GM19351 (cell line): Measurements from ENCODE around the gene CMSS1.
A peak's percentile ranks its signal among the peaks of the same experiment; 100 is the strongest.

Source experiments
- ATAC-seq: cut with Tn5 transposase; IDR thresholded peaks from one replicate; pipeline ENCODE4 v1.9.1; 2021; ENCODE audit warnings: mild to moderate bottlenecking, moderate library complexity; ENCODE audit not compliant: unreplicated experiment

The CMSS1 gene

DNA sequence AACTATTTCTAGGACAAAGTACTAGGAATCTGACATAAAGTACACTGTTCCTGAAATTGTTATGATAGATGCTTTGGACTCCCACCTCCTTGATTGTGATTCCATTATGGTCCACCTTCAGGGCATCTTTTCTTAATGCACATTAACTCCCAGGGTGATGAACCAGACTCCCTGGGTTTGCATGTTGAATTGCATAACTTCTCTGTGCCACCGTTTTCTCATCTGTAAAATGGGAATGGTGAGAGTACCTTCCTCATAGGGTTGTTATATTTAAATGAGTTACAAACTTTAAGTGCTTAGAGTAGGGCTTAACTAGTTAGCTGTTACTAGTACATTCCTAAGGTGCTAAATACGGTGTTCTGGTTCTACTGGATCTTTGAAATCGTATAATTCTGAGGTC is 81.9 kb downstream of the CMSS1 start:
- no peak for ATAC-seq

DNA sequence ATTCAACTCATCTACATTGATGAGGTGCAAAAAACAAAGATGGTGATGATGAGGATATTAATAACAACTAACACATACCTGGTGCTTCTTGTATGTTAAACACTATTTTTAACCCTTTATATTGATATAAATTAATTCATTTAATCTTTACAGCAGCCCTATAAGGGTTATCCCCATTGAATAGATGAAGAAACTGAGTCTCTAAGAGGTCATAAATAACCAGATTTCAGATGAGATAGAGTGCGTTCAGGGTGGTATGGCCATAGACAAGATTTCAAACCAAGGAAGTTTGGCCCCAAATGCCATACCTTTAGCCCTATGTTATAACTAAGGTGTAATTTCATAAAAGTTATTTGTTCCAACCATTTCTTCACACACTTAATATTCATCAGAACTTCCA is 82.6 kb downstream of the CMSS1 start:
- ATAC-seq: no peak

DNA sequence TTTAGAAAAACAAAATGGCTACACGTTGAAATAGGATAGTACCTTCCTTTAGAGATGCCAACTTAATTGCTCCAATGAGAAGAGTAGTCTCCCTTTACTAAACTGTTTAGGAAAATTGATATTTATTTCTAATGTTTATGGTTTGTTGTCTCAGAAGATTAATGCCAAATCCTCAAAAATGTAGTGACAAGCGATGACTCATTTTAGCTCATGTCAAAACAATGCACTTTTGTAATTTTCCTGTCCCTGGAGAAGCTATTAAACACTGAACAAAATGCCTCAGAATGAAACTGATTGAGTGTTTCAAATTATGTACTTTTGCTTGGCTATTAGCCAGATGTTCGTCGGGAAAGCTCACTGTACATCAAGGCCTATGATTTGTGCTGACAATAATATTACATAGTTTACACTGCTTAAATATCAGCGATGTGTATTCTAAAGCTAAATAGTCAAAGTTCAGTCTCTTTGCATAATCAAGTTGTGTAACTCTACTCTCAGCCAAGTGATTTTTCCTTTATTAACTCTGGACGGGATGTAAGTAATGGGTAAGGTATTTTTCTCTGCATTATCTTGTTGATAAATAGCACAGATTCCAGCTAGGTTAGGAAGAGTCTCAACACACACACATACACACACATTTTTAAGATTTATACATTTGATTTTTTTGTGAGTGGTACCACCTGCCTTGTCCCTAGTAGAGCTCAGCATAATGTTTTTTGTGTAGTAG is 83.7 kb downstream of the CMSS1 start:
- no peak for ATAC-seq

DNA sequence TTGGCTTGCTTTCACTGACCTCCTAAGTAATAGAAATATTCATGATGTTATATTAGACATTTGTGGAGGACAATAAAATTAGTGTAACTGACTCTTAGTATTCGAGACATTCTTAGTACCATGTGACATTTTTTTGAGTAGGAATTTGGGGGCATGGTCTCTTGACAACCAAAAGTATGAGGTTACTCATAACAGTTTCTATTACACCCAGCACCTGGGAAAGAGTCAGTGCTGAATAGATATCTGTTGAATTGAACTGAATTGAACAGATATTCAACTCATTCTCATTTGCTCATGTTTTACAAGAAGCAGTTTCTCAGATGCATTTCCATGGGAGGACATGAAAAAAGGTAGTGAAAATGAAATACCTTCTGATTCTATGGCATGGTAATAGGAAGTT is 84.4 kb downstream of the CMSS1 start:
- no peak for ATAC-seq

DNA sequence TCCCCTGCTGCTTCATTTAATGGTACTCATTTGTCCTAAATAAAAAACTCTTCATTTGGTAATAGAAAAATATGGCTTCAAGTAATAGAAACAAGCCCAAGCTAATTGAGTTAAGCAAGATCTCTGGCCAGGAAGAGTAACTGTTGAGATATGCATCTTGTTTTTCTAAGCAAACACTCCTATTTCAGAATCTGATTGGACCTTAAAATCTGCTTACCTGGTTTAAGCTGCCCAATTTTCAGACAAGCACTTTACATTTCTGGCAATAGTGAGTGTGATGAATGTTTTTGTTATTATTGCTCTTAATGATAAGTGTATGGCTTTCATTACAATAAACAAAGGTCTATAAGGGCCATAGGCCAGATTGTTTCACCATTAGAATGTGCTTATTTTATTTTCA is 86.2 kb downstream of the CMSS1 start:
- ATAC-seq: no peak

DNA sequence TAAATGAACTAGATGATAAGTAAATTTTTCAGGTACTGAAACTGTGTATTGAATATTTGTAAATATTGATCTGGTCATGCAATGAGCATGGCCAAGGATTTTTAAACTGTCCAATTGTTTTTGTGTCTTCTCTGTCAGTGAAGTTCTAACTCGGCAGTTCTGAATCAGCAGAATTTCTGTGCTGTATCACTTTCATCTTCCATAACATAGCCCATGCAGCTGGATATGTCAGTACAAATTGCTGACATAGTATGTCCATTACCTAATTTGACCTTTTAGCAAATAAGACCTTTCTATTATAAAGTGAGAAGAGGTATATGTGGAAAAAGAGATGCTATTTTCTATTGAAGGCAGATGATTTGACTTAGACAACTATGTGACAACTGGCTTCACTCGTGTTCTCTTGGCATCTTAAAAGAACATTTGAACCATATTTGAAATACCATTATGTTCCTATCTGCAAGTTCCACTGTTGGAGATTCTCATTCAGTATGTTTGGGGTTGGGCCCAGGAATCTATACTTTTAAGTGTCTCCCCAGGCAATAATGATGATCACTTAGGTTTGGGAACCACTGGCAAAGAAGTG is 90.4 kb downstream of the CMSS1 start:
- no peak for ATAC-seq

DNA sequence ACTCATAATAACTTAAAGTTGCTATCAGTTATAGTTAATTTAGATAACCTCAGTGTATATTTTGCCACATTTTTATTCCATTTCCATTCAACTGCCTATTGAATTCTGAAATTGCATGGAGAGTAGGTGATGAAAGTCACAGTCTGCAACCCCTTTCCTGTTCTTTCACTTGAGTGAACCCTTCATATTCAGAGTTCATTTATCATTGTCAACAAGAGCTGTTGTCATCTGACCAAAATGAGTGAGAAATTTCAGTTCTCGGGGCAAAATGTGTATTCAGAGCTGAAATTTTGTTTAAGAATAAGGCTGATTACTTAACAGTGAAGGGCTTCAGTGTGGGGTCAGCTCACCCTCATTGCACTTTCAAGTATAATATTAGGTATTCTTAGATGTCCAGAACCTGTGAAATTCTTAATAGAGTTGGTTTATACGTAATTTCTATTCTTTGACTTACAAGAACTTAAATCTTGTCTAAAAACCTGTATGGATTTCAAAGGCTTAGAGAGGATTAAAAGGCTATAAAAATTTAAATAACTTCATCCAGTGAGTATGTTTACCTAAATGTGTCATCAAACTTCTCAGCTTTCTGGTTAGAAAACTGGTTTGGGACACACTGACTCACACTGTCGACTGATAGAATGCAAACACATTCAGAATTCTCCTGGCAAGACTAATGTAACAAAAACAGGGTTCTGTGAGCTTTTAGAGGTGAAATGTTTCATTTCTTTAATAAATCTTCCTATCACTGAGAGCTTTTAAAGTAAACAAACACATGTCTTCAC is 92.2 kb downstream of the CMSS1 start:
- no peak for ATAC-seq

DNA sequence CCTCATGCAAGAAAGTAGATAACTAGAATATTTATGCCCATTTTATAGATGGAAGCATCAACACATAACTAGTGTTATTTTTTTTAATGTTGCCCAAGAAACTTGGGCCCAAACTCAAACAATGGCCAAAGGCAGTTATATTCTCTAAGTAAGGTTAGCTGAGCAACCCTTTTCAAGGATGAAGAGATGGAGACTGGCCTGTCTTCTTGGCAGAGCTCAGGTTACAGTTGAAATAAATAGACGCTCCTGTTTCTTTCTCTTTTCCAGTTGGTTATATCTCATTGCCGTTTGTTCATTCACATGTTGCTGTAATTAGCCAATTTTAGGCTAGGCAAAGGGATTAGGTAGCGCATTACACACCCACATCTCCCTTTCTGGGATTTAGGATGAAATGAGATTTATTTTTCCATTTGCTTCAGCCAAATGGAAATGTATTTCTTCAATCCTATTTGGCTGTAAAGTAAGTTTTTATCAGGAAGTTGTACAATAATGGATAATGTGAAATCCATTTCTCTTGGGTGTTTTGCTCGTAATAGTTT is 93.2 kb downstream of the CMSS1 start:
- no peak for ATAC-seq

DNA sequence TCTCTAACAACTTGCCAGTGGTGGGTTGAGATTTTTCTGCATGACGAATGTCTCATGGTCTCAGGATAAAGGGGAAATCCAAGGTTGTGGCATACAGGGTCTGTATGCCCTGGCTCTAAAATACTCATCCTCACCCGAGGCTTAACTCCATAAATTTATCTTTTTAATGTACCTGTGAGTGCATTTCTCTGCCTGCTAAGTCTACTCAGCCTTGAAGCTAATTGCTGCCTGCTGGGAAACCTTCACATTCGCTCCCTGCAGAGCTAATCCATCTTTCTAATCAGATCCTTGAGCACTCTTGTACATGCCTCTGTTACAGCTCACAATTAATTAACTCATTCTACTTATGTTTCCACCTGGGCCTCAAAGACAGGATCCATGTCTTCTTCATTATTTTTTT is 93.8 kb downstream of the CMSS1 start:
- no peak for ATAC-seq

DNA sequence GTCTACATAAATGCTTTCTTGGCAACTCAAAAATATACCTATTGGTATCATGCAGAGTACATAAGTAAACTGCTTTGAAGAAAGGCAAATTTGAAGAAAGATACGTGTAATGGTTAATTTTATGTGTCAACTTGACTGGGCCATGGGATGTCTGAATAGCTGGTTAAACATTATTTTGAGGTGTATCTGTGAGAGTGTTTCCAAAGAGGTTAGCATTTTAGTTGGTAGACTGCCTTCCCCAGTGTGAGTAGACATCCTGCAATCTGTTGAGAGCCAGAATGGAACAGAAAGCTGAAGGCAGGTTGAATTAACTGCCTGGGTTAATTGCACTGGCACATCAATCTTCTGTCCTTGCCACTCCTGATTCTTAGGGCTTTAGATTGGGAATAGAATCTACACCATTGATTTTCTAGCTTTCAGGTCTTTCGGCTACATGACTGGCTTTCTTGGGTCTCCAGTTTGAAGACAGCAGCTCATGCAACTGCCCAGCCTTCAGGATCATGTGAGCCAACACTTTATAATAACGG is 98.3 kb downstream of the CMSS1 start:
- no peak for ATAC-seq

DNA sequence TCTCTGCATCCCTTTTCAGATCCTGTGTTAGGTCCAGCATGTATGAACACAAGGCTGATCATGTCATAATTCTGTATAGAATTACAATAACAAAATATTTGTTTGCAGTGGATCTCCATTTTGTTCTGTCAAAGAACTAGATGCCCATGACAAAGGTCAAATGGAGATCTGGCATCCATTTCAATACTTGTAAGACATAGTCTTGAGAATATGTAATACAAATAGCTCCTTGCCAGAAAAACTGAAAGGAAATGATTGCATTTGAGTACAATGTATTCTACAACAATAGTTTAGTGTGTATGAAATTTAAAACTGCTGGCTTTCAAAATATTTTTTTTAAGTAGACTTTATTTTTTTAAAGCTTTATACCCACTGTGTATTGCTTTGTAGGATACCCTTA is 101.1 kb downstream of the CMSS1 start:
- no peak for ATAC-seq

DNA sequence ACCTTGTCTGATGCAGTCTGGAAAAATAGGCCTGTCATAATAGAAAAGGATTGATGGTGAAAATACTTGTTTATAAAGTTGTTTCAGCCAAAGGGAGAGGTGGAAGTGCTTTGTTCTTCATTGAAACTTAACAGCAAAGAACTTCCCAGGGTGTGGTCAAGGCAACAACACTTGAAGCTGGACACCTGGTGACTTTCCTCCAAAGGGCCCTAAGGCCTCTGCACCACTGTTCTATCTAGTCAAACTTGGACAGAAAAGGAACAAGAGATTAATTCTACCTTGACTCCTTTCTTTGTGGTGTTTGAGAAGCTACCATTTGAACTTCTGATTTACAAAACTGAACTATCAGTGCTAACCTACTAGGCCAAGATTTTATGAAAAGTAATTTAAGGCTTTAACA is 102.0 kb downstream of the CMSS1 start:
- ATAC-seq: no peak

DNA sequence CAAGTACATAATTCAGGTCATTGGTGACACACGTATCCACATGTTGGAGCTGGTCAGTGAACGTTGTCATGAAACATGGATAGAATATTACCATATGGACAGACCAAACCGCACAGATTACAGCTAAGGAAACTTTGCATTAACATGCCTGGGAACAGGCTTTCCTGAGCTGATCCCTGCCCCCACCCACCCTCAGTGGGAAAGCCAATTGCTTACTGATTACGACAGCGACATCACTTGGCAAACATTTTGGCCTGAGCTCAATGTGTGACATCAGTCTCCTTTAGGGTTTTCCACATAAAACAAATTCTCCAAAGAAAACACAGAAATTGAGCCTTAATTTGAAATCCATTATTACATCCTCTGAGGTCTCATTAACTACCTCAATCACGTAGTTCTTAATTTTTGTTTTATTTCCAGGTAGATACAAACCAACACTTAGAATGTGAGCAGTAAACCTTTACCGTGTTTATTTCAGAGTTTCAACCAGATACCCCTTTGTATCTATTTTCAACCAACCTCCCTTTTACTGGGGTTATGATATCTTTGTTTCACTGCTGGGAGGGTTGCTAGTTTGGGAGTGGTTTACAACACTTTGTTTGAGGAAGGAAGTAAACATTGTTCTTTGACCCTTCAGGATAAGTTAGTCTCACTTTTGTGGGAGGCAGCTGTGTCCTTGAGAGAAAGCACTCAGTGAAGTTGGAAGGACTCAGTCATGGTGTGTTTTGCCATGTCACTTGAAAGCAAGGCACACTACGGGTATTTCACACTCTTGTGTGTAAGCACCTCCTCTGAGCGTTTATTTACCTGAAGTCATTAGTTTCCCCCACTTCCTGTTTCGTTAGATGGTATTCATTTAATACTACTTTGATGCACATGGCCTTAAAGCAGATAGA is 103.1 kb downstream of the CMSS1 start:
- peak; percentile 63 for ATAC-seq

DNA sequence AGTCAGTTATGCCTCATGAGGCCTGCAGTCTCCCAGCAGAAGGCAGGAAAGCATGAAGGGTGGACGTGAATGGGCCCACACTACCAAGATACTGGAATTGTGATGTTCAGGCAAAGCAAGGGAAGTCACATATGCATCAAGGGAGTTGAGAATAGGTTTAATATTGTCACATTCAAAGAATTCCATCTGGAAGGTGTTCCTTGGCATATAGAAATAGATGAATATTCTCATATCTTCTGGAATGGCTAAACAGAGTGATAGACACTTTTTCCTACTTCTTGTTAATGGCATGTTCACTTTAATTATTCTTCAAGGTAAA is 103.7 kb downstream of the CMSS1 start:
- no peak for ATAC-seq

DNA sequence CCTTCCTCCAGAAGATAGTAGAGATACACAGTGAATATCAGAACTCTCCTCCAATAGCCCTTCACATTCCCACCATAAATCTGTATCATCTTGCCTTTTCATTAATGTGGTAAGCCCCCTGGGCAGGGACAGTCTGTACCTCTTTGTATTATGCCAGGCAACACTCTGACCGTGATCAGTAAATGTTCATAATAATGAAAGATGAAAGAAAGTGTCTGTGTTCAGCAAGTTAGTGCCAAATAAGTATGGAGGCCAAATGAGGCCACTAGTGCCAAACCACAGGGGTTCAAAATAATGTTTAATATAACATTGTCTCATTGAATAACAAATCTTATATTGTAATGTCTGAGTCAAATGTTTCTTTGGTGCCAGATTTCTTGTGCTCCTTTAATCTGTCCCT is 104.3 kb downstream of the CMSS1 start:
- no peak for ATAC-seq

DNA sequence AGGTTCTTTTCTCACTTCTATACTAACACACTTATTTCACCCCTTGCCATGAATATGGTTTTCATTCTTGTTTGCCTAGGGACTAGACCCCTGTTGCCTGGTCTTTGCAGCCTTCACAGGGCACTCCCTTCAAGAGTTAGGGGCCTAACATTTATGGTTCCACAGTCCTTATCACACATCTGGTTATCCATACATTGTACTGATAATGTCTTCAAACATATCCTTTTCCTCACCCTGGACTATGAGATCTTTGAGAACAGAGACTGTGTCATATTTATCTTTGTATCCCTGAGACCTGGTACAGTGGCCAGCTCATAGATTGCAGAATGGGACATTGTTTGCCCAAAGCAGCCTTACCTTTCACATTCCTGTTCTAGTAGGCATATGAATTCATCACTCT is 106.2 kb downstream of the CMSS1 start:
- ATAC-seq: no peak

DNA sequence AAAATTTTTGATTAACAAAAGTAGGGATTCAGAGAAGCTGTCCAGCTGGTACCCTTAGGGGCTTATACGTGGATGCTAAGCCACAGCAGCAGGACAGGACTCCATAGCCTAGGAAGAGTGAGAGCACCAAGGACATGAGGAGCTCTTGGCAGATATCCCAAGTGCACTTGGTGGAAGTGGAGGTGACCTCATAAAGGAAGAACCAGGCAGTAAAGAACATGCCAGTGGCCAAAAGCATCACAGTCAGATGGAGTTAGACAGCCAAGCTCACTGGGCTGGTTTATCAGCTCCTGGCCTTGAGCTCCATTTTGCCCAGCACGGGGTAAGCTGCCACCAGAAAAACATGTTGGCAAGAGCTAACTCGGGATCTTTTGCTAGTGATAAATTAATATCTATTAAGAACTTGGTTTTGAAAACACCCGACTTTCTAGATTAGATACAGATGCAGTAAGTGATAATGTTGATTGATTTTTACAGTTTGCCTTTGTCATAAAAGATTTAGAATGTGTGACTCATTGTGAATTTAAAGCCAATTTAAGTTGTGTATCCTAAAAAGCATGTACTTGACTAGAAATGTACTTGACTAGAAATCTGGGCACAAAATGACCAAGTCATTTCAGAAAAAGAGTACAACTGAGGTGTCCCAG is 108.0 kb downstream of the CMSS1 start:
- ATAC-seq: no peak

DNA sequence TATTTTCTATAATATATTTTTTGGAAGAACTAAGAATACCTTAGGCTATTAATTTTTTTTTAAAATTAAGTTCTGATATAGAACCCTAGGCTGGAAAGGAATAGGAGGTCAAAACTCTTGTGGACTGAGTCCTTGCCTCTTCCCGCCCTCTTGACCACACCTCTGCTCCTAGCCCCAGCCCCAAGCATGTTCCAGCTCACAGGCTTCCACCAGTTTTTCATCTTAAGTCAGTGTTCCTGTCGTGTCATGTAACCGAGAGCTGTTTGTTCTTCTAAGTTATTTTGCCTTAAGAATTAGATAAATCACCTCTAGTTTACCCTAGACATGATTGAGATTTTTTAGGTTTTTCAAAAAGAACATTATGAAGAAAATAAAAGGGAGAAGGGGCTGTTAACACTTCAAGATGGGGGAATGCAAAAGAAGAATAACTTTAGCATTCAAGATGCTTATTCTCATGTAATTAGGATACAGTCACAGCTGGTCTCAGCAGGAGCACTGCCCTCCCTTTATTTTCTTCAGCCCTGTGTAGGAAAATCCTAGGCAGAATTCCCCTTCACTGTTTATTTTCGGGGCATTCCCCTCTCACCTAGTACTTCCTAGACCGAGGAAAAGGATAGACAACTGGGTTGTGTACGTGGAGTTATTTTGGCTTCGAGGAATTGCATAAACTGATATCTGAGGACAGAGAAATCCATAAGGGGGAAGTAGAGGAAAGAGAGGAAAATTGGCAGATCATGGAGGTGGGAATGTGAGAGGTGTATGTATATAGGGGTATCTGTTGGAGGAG is 110.2 kb downstream of the CMSS1 start:
- ATAC-seq: no peak
